ENCODE measurements around the gene SLC22A15.

Gene SLC22A15

DNA sequence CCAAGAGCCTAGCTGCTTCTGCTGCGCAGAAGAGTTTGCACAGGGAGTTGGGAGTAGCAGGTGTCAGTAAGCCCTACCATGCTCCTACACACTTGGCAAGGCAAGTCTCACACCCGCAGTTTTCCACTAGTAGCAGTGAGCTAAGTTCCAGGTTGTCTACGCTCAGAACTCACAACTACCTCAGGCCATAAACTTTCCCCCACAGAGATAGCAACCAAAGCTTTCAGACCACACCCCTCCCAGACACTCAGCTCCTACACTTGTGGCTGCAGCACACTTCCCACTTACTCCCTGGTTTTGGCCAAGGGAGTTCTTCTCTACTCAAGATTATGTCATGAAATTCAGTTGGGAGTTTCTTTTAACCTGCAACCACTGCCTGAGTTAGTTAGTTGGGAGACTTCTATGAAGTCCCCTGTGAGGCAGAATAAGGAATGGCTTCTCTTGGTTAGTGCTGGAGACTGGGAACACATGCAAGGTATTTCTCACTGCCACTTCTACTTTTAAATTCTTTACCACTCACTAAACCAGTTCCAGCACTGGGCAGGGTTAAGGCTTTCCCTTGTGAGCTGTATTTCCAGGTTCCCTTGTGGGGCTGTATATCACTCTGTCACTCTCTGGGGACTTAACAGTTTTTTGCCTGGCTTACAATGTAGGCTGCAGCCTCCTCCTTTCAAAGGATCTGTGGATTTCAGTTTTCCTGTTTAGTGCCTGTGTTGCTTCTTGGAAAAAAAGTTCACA lies 116.6 kb downstream of the SLC22A15 start:
- DNase-seq (ENCODE audit: insufficient read length) (no peak), FAIRE-seq (no peak)
- TF ChIP-seq TAF1 (IDR thresholded peaks at IDR 0.05; ENCODE audit: borderline replicate concordance, low read depth, low read length): no peak
- TF ChIP-seq POLR2AphosphoS5 (IDR thresholded peaks at IDR 0.05; ENCODE audit: low read depth, low read length): no peak
- TF ChIP-seq POLR2A (IDR thresholded peaks at IDR 0.05; ENCODE audit: low read depth, low read length): no peak

DNA sequence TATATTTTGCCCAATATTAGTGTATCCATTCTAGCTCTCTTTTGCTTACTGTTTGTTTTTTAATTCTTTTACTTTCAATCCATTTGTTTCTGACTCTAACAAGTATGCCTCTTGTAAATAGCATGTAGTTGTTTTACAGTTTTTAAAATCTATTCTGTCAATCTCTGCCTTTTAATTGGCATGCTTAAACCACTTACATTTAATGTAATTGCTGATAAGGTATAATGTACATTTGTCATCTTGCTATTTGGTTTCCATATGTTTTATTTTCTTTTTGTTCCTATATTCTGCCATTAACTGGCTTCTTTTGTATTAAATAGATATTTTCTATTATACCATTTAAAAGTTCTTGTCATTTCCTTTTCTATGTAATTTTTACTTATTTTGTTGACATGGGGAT lies 118.7 kb downstream of the SLC22A15 start:
- DNase-seq (ENCODE audit: insufficient read length): no peak
- no peak for TF ChIP-seq POLR2A (IDR thresholded peaks at IDR 0.05; ENCODE audit: low read depth, low read length)
- no peak for TF ChIP-seq POLR2AphosphoS5 (IDR thresholded peaks at IDR 0.05; ENCODE audit: low read depth, low read length)
- TF ChIP-seq TAF1 (IDR thresholded peaks at IDR 0.05; ENCODE audit: borderline replicate concordance, low read depth, low read length): no peak
- FAIRE-seq: no peak

DNA sequence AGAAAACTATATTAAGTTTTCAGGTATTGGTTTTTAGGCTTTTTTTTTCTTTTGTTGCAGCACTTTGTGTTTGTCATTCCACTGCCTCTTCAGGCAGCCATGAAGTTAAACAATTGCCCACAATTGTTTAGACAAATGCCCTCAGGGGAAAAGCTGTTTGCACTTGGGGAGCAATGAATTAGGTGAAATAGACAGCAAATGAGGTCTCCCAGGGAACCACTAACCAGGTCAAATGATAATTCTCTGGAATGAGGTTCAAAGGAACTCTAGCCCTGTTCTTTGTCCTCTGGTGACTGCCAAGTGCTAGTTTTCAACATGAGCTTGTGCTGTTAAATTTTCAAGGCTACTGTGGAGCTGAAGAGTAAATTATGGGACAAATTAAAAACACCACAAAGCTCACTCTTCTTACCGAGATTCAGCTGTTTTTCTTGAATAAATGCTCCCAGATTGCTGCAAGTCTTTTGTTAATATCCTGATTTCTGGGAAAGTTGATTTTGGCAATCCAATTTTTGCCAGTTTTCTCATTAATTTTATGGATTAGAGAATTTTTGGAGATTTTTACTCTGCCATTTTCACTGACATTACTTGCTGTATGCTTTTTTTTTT lies 119.8 kb downstream of the SLC22A15 start:
- DNase-seq (ENCODE audit: insufficient read length): no peak
- no peak for FAIRE-seq
- TF ChIP-seq POLR2AphosphoS5 (IDR thresholded peaks at IDR 0.05; ENCODE audit: low read depth, low read length): no peak
- no peak for TF ChIP-seq TAF1 (IDR thresholded peaks at IDR 0.05; ENCODE audit: borderline replicate concordance, low read depth, low read length)
- no peak for TF ChIP-seq POLR2A (IDR thresholded peaks at IDR 0.05; ENCODE audit: low read depth, low read length)

DNA sequence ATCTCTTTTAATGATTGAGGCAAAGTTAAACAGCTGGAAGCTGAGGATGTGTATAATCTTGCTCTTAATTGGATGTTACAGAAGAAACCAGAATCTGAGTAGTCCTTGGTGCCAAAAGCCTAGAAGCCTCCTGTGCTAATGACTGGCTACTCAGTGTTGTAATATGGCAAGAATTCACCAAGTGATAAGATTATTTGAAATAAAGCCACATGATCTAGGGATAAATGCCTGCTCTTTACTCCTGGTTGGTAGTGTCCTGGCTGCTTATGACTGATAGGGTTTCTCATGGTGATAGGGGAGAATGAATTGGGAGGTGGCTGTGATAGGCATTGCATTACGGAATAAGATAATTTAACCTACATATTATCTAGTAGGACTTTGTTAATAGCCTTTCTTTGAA lies 121.3 kb downstream of the SLC22A15 start:
- FAIRE-seq: no peak
- TF ChIP-seq POLR2AphosphoS5 (IDR thresholded peaks at IDR 0.05; ENCODE audit: low read depth, low read length) (no peak), POLR2A (IDR thresholded peaks at IDR 0.05; ENCODE audit: low read depth, low read length) (no peak), TAF1 (IDR thresholded peaks at IDR 0.05; ENCODE audit: borderline replicate concordance, low read depth, low read length) (no peak)
- no peak for DNase-seq (ENCODE audit: insufficient read length)

DNA sequence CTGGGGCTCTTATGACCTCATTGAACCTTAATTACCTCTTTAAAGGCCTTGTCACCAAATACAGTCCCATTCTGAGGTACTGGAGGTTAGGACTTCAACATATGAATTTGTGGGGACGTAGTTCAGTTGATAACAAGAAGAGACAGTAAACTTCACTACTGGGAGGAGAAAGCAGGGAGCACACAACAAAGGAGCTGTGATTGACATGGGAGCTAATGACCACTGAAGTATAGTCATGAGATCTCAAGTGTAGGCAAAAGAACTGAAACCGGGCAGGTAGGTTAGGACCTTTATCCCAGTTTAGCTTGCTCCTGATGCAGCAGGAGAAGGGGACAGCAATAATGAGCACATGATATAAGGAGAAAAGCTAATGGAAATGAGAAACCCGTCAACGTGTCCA lies 123.1 kb downstream of the SLC22A15 start:
- DNase-seq (ENCODE audit: insufficient read length): no peak
- TF ChIP-seq POLR2AphosphoS5 (IDR thresholded peaks at IDR 0.05; ENCODE audit: low read depth, low read length): no peak
- TF ChIP-seq TAF1 (IDR thresholded peaks at IDR 0.05; ENCODE audit: borderline replicate concordance, low read depth, low read length): no peak
- no peak for TF ChIP-seq POLR2A (IDR thresholded peaks at IDR 0.05; ENCODE audit: low read depth, low read length)
- FAIRE-seq: no peak

DNA sequence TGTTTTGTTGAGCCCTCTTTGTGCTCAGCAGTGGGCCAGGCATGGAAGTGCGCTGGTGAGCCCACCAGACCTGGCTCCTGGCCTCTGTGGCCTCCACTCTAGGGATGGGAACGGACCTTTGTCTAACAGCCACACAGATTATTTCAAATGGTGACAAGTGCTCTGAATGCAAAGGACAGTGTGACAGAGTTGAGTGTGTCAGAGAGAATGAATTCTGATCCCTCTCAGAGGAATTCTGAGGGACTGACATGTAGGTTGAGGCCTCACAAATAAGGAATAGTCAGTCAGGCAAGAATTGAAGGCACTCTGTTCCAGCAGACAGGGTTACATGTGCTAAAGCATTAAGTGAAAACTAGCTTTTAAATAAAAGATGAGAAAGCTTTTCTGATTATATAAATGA lies 123.6 kb downstream of the SLC22A15 start:
- TF ChIP-seq POLR2AphosphoS5 (IDR thresholded peaks at IDR 0.05; ENCODE audit: low read depth, low read length): no peak
- no peak for TF ChIP-seq POLR2A (IDR thresholded peaks at IDR 0.05; ENCODE audit: low read depth, low read length)
- no peak for TF ChIP-seq TAF1 (IDR thresholded peaks at IDR 0.05; ENCODE audit: borderline replicate concordance, low read depth, low read length)
- DNase-seq (ENCODE audit: insufficient read length): no peak
- no peak for FAIRE-seq

DNA sequence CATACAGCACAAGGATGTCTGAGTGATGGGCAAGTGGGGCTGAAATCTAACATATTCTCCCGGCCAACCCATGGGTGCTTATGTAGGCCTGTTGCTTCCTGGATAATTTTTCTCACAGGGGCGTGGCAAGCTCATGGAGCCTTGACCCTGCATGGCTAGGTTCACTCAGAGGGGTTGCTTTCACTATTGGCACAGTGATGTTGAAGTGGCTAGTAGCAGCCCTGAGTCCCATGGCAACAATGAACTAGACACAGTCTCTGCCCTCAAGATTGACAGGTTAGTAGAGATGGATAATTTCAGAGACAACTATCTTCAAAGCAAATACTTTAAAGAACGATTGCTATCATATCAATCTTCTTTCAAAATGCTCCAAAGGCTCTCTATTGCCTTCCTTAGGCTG lies 128.4 kb downstream of the SLC22A15 start:
- DNase-seq (ENCODE audit: insufficient read length) (no peak), FAIRE-seq (peak; percentile 17)
- no peak for TF ChIP-seq POLR2A (IDR thresholded peaks at IDR 0.05; ENCODE audit: low read depth, low read length)
- TF ChIP-seq POLR2AphosphoS5 (IDR thresholded peaks at IDR 0.05; ENCODE audit: low read depth, low read length): no peak
- TF ChIP-seq TAF1 (IDR thresholded peaks at IDR 0.05; ENCODE audit: borderline replicate concordance, low read depth, low read length): no peak

DNA sequence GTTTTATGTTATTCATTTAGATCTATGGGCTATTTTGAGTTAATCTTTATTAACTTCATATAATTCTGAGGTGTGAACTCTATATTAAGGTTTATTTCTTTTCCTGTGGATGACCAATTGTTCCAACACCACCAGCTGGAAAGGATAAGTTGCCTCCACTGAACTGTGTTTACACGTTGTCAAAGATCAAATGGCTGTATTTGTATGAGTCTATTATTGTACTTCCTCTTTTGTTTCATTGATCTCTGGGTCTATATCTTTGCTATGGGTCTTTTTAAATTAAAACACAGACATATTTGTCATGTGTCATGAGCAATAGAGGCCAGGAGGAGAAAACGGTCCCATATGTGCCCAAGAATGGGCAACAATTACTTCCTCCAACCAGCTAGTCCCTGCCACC lies 129.7 kb downstream of the SLC22A15 start:
- TF ChIP-seq POLR2A (IDR thresholded peaks at IDR 0.05; ENCODE audit: low read depth, low read length): no peak
- TF ChIP-seq POLR2AphosphoS5 (IDR thresholded peaks at IDR 0.05; ENCODE audit: low read depth, low read length): no peak
- TF ChIP-seq TAF1 (IDR thresholded peaks at IDR 0.05; ENCODE audit: borderline replicate concordance, low read depth, low read length): no peak
- DNase-seq (ENCODE audit: insufficient read length) (no peak), FAIRE-seq (no peak)

DNA sequence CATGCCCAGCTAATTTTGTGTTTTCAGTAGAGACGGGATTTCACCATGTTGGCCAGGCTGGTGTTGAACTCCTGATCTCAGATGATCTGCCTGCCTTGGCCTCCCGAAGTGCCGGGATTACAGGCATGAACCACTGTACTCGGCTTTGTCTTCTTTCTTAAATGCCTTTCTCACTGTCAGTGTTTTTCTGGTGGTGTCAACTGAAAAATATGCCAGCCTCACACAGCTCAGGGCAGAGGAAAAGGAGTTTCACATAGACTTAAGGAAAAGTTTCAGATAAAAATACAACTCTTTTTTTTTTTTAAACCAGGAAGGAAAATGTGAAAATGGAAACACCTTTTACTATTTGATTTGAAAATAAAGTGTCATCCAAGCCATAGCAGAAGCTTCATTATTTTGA lies 130.3 kb downstream of the SLC22A15 start:
- DNase-seq (ENCODE audit: insufficient read length) (no peak), FAIRE-seq (no peak)

DNA sequence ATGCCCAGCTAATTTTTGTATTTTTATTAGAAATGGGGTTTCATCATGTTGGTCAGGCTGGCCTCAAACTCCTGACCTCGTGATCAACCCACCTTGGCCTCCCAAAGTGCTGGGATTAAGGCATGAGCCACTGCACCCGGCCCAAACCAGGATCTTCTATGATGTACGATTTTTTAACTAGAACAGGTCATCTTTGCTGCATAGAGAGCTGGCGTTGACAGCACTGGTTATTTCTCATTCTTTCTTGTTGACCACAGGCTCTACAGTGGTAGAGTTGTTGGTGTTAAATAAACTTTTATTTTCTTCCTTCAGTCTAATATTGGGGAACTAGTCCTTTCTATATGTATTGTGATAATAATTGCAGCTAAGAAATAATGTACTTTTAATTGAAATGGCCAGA lies 131.1 kb downstream of the SLC22A15 start:
- FAIRE-seq (no peak), DNase-seq (ENCODE audit: insufficient read length) (no peak)
- TF ChIP-seq POLR2AphosphoS5 (IDR thresholded peaks at IDR 0.05; ENCODE audit: low read depth, low read length) (no peak), TAF1 (IDR thresholded peaks at IDR 0.05; ENCODE audit: borderline replicate concordance, low read depth, low read length) (no peak), POLR2A (IDR thresholded peaks at IDR 0.05; ENCODE audit: low read depth, low read length) (no peak)

More for the DNA sequence above, 130.3 kb downstream of the SLC22A15 start:
- no peak for TF ChIP-seq POLR2AphosphoS5 (IDR thresholded peaks at IDR 0.05; ENCODE audit: low read depth, low read length)
- TF ChIP-seq TAF1 (IDR thresholded peaks at IDR 0.05; ENCODE audit: borderline replicate concordance, low read depth, low read length): no peak
- no peak for TF ChIP-seq POLR2A (IDR thresholded peaks at IDR 0.05; ENCODE audit: low read depth, low read length)

DNA sequence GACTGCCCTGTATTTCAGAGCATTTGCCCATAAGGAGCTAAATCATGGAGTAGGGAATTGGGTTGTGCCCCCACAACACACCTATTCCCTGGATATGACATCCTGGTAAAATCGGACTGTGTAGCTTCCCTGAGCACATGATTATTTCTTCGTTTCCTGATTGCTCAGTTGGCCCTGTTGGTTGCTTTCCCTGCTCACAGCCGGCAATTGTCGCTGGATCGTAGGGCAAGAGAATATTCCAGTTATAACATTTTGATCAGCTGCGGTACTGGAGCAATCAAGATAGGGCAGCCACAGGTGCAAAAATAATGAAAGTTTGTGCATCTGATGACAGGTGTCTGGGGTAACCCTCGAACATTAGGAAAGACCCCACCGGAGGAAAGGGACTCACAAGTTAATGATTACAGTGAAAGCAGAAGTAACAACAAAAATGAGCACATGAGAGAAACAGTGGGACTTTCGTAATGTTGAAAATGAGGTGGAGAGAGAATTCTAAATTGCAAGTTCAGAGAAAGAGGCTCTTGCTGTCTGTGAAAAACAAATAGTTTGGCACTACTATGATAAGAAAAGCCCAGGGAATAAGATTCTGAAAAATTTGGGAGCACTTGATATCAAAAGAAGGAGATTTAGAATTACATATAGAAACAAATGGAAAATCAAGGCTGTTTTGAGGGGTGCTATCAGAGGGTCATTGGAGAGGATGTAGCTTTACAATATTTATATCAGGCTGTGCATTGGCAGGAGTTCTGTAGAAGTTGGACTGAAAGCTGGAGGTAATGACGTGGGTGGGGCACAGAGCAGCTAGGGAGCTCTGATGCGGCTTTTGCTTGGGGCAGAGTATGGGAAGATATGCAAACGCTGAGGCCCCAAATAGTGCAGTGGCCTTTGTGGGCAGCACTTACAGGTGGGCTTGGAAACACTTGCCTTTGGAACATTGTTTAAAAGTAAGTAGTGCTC lies 134.5 kb downstream of the SLC22A15 start, which contains the start of gene MAB21L3:
Gene MAB21L3, plus strand, starts transcription at position 833 of the 957 bp plus-strand sequence. CDS start 1,217 bp downstream, outside the sequence.
- no peak for TF ChIP-seq POLR2AphosphoS5 (IDR thresholded peaks at IDR 0.05; ENCODE audit: low read depth, low read length)
- no peak for TF ChIP-seq TAF1 (IDR thresholded peaks at IDR 0.05; ENCODE audit: borderline replicate concordance, low read depth, low read length)
- TF ChIP-seq POLR2A (IDR thresholded peaks at IDR 0.05; ENCODE audit: low read depth, low read length): no peak
- DNase-seq (ENCODE audit: insufficient read length) (no peak), FAIRE-seq (no peak)

All from GM12892 (cell line).